Colonic mucosa (tissue), 4 donors: ENCODE data around the gene C2orf76. TPM values are rescaled to one million over a fixed set of nuclear protein-coding genes. Genes with fewer than 3 reads are reported as not detected.

Experiments
- DNase-seq: peaks from one replicate; pipeline ENCODE4 v3.0.0-alpha.2; 2020
- H3K27ac ChIP-seq: fragments of 200-600 bp; one replicate; pipeline ENCODE4 v1.8.0; 2021
- H3K27me3 ChIP-seq: fragments of 200-600 bp; one replicate; pipeline ENCODE4 v1.8.0; 2021
- H3K36me3 ChIP-seq: fragments of 200-600 bp; one replicate; pipeline ENCODE4 v1.8.0; 2021
- H3K4me1 ChIP-seq: fragments of 200-600 bp; one replicate; pipeline ENCODE4 v1.8.0; 2021; ENCODE audit warnings: mild to moderate bottlenecking
- H3K4me3 ChIP-seq: fragments of 200-600 bp; one replicate; pipeline ENCODE4 v1.8.0; 2021
- H3K9ac ChIP-seq, 2 donors: one replicate each; pipeline ENCODE4 v1.7.0; 2013; ENCODE audit warnings: control low read depth in 2 of 2, low read depth in 2 of 2, low read length in 2 of 2
- H3K9me3 ChIP-seq: fragments of 200-600 bp; one replicate; pipeline ENCODE4 v1.8.0; 2021
- intact Hi-C: fragments of 100-400 bp; cut with DNase I; formaldehyde crosslinking; loops from one replicate; pipeline ENCODE4 v1.14.1; 2022
- total RNA-seq, 2 donors: library from RNA; stranded (reverse); fragmentation: NEBNext Ultra II Directional in 1 of 2; extraction: Animal tissue kit (Norgen Biotek cat#: 25700) in 1 of 2; gene quantifications; one replicate each; pipeline ENCODE4 v1.2.1, GENCODE V29; 2021
- TF ChIP-seq, protein P1 (sequence below): fragments of 200-600 bp; IDR thresholded peaks from one replicate; pipeline ENCODE4 v1.8.0; 2022; ENCODE audit warnings: antibody characterized with exemption, mild to moderate bottlenecking
- donor health status: healthy.
- donor health status: DM: no; HTN: no; CAD: no.
- donor health status: DM: no; HTN: no; CAD: no.

Gene C2orf76
- total RNA-seq, 2 donors from 2014 or later: 4.7 to 6.6 TPM

DNA sequence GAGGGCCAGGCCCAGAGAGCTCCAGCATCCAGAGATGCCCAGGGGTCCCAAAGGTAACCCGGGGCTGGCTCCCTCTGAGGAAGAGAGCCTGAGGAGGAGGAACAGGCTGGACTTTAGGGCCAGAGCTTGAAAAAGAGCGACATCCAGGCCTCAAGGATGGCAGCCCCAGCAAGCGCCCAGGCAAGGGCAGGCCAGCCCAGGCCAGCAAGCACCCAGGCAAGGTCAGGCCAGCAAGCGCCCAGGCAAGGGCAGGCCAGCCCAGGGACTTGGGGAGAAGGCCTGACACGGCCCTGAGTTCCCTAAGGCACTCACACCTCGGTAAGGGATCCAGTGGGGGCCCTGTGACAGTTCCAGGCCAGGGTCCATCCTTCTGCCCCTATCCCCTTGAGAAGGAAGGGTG lies 30.6 kb upstream of the C2orf76 start:
- Histone ChIP-seq H3K36me3 (no peaks in the 10 kb centered on the region), H3K27me3 (no peaks in the 10 kb centered on the region), H3K9ac (no peak overlapping the region), H3K4me1 (no peaks in the 10 kb centered on the region), H3K27ac (no peak overlapping the region), H3K9me3 (no peaks in the 10 kb centered on the region), H3K4me3 (no peak overlapping the region)
- intact Hi-C loops: no loop called here
- TF ChIP-seq, protein P1, sequence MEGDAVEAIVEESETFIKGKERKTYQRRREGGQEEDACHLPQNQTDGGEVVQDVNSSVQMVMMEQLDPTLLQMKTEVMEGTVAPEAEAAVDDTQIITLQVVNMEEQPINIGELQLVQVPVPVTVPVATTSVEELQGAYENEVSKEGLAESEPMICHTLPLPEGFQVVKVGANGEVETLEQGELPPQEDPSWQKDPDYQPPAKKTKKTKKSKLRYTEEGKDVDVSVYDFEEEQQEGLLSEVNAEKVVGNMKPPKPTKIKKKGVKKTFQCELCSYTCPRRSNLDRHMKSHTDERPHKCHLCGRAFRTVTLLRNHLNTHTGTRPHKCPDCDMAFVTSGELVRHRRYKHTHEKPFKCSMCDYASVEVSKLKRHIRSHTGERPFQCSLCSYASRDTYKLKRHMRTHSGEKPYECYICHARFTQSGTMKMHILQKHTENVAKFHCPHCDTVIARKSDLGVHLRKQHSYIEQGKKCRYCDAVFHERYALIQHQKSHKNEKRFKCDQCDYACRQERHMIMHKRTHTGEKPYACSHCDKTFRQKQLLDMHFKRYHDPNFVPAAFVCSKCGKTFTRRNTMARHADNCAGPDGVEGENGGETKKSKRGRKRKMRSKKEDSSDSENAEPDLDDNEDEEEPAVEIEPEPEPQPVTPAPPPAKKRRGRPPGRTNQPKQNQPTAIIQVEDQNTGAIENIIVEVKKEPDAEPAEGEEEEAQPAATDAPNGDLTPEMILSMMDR: no peak
- DNase-seq: no peak

DNA sequence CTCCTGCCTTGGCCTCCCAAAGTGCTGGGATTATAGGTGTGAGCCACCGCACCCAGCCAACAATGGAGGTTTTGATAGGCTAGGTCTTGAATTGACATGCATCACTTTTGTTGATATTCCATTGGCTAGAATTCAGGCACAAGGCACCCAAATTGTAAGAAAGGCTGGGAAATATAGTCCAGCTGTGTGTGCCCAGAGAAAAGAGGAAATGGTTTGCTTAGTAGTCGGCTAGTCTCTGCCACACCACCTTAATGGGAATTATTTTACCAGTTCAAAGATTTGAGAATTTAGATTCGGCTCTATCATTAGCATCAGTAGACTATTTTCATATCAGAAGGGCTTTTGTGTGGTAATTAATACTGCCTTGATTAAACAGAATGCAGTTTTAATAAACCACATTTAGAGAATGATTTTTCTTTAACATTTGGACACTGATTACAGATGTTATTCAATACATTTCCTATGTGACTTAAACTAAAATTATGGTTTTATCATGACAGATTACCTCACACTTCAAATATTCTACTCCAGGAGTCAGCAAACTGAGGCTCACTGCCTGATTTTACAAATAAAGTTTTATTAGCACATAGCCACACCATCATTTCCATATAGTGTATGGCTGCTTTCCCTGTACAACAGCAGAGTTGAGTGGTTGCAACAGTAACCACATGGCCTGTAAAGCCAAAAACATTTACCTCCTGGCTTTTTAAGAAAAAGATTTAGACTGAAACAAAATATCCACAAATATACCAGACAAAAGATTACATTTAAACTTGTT lies 27.5 kb upstream of the C2orf76 start:
- intact Hi-C loops: no loop called here
- no peaks in the 10 kb centered on the region for H3K27me3 ChIP-seq
- no peak for DNase-seq
- no peaks in the 10 kb centered on the region for H3K9me3 ChIP-seq
- H3K27ac ChIP-seq: no peak overlapping the region
- H3K36me3 ChIP-seq: no peaks in the 10 kb centered on the region
- TF ChIP-seq, protein P1: no peak
- no peaks in the 10 kb centered on the region for H3K4me1 ChIP-seq
- no peak overlapping the region for H3K9ac ChIP-seq
- H3K4me3 ChIP-seq: no peak overlapping the region

DNA sequence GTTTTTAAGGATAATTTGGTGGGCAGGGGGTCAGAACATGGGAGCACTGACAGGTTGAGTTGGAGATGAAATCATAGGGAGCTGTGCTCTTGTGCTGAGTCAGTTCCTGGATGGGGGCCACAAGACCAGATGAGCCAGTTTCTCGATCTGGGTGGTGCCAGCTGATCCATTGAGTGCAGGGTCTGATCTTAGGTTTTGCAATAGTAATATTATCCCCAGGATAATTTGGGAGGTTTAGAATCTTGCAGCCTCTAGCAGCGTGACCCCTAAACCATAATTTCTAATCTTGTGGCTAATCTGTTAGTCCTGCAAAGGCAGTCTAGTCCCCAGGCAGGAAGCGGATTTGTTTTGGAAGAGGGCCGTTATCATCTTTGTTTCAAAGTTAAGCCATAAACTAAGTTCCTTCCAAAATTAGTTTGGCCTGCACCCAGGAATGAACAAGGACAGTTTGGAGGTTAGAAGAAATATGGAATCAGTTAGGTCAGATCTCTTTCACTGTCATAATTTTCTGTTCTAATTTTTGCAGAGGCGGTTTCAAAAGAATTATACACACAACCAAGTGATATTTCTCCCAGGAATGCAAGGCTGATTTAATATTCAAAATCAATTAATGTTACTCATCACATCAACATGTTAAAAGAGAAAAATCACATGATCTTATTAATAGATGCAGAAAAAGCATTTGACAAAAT lies 23.1 kb upstream of the C2orf76 start:
- H3K4me3 ChIP-seq: no peak overlapping the region
- TF ChIP-seq, protein P1: no peak
- H3K9ac ChIP-seq: no peak overlapping the region
- H3K27me3 ChIP-seq: no peaks in the 10 kb centered on the region
- intact Hi-C loops: no loop called here
- DNase-seq: peak; percentile 57
- no peaks in the 10 kb centered on the region for H3K4me1 ChIP-seq
- no peaks in the 10 kb centered on the region for H3K36me3 ChIP-seq
- H3K27ac ChIP-seq: no peak overlapping the region
- H3K9me3 ChIP-seq: no peaks in the 10 kb centered on the region

DNA sequence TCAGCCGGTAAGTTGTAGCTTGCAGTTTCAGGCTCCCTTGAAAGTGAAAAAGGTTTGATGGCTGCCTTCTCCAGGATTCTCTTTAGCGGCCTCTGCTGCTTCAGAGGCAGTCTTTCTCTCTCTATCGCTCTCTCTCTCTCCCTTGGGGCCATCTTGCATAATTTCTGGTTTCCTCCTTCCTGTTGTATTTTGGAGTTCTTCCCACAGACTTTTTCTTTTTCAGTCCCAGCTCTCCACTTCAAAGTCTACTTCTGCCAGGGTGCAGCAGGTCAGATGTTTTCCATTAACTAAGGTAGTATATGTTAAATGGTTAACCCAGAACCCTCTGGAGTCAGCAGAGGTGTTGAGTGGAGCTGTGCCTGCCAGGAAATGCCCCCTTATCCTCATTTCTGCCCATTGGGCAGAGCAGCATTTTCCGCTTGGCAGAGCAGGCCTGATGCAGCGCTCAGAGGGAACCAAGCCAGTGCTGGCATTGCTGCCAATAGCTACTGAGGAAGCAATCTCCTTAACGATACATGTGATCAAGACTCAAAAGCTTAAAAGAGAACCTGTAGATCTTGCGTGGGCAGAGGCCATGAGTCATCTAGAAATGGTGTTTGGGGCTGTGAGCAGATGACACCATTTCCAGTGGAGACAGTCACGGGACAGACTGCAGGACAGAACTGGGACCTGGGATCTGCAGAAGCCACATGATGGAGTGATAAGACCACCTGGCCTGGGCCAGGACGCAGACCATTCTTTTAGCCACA lies 20.9 kb upstream of the C2orf76 start:
- intact Hi-C loops: no loop called here
- peak; percentile 47 for DNase-seq
- H3K9ac ChIP-seq: no peak overlapping the region
- H3K9me3 ChIP-seq: no peaks in the 10 kb centered on the region
- TF ChIP-seq, protein P1: no peak
- H3K27me3 ChIP-seq: no peaks in the 10 kb centered on the region
- H3K36me3 ChIP-seq: no peaks in the 10 kb centered on the region
- peak overlapping the region; percentile 36 for H3K27ac ChIP-seq
- no peaks in the 10 kb centered on the region for H3K4me1 ChIP-seq
- no peak overlapping the region for H3K4me3 ChIP-seq

DNA sequence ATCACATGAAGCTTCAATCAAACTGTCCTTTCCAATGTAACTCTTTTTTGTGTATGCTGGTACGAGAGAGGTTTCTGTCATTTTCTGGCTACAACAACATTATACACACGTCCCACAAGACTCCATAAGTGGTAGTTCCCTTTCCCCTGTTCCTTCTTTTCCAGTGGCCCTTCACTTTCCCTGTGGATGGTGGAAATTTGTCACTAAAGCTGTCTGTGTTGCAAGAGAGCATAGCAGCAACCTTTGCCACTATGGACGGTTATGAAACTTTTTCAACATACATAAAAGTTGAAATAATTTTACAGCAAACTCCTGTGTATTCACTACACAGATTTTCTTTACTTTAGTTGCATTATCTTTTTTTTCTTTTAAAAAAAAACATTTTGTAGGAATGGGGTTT lies 18.8 kb upstream of the C2orf76 start:
- TF ChIP-seq, protein P1: no peak
- DNase-seq: no peak
- H3K4me3 ChIP-seq: no peak overlapping the region
- H3K36me3 ChIP-seq: no peaks in the 10 kb centered on the region
- no peaks in the 10 kb centered on the region for H3K9me3 ChIP-seq
- H3K4me1 ChIP-seq: no peaks in the 10 kb centered on the region
- no peak overlapping the region for H3K27ac ChIP-seq
- intact Hi-C loops: no loop called here
- no peak overlapping the region for H3K9ac ChIP-seq
- no peaks in the 10 kb centered on the region for H3K27me3 ChIP-seq
